Liver (tissue), 9 donors: ENCODE results near the gene PKD2. TPM values are rescaled to one million over a fixed set of nuclear protein-coding genes. Genes with fewer than 3 reads are reported as not detected.

Experiments
- DNase-seq: peaks from one replicate; pipeline ENCODE4 v3.0.0-alpha.2; 2017; ENCODE audit warnings: low spot score
- H3K27ac ChIP-seq, 2 donors: one replicate each; pipeline ENCODE4 v1.7.0; 2013; ENCODE audit warnings: inconsistent platforms in 2 of 2, low read length in 2 of 2, control low read depth in 1 of 2, low read depth in 1 of 2, mild to moderate bottlenecking in 1 of 2
- H3K27me3 ChIP-seq, 4 donors: one replicate each; pipeline versions ENCODE4 v1.6.1 to v1.7.0; 2013; ENCODE audit warnings: low read length in 3 of 4, inconsistent platforms in 1 of 4, mild to moderate bottlenecking in 1 of 4, moderate library complexity in 1 of 4; ENCODE audit not compliant: control insufficient read depth in 4 of 4, insufficient read depth in 4 of 4
- H3K36me3 ChIP-seq, 4 donors: one replicate each; pipeline versions ENCODE4 v1.6.1 to v1.7.0; 2013; ENCODE audit warnings: low read length in 3 of 4, mild to moderate bottlenecking in 3 of 4, low read depth in 1 of 4, moderate library complexity in 1 of 4; ENCODE audit not compliant: control insufficient read depth in 4 of 4, insufficient read depth in 3 of 4
- H3K4me1 ChIP-seq, 4 donors: one replicate each; pipeline versions ENCODE4 v1.6.1 to v1.7.0; 2013; ENCODE audit warnings: low read length in 3 of 4, mild to moderate bottlenecking in 3 of 4, moderate library complexity in 1 of 4; ENCODE audit not compliant: control insufficient read depth in 4 of 4, insufficient read depth in 4 of 4
- H3K4me3 ChIP-seq, 3 donors: one replicate each; pipeline versions ENCODE4 v1.6.1 to v1.7.0; 2013; ENCODE audit warnings: low read length in 3 of 3, control low read depth in 1 of 3, low read depth in 1 of 3, mild to moderate bottlenecking in 1 of 3
- H3K9ac ChIP-seq, 2 donors: one replicate each; pipeline ENCODE4 v1.7.0; 2013; ENCODE audit warnings: low read length in 2 of 2, mild to moderate bottlenecking in 2 of 2, moderate library complexity in 2 of 2, control low read depth in 1 of 2, low read depth in 1 of 2
- H3K9me3 ChIP-seq, 4 donors: one replicate each; pipeline versions ENCODE4 v1.6.1 to v1.7.0; 2013; ENCODE audit warnings: low read length in 3 of 4; ENCODE audit not compliant: control insufficient read depth in 4 of 4
- ATF3 ChIP-seq: IDR thresholded peaks from 2 replicates; pipeline ENCODE4 v1.6.1; 2016; ENCODE audit warnings: antibody characterized with exemption
- CTCF ChIP-seq: fragments of 150-350 bp; IDR thresholded peaks from 2 replicates; pipeline ENCODE4 v1.5.1; 2017; ENCODE audit warnings: improper control_type of control experiment, low read depth, low read length; ENCODE audit not compliant: missing input control
- EGR1 ChIP-seq, 2 donors: IDR thresholded peaks; 2 replicates each; pipeline ENCODE4 v1.6.1; 2016 to 2018; ENCODE audit warnings: antibody characterized with exemption in 2 of 2, low read depth in 2 of 2
- FOXA1 ChIP-seq: IDR thresholded peaks from 2 replicates; pipeline ENCODE4 v1.6.1; 2016; ENCODE audit warnings: antibody characterized with exemption
- FOXA2 ChIP-seq: IDR thresholded peaks from 2 replicates; pipeline ENCODE4 v1.6.1; 2016; ENCODE audit warnings: antibody characterized with exemption
- GABPA ChIP-seq, 2 donors: IDR thresholded peaks in 1 of 2; conservative IDR thresholded peaks in 1 of 2; 2 replicates each; pipeline ENCODE4 v1.6.1; 2016; ENCODE audit warnings: antibody characterized with exemption in 2 of 2, mild to moderate bottlenecking in 1 of 2, moderate library complexity in 1 of 2
- HNF4G ChIP-seq: IDR thresholded peaks from 2 replicates; pipeline ENCODE4 v1.6.1; 2016; ENCODE audit warnings: antibody characterized with exemption
- JUND ChIP-seq, 2 donors: IDR thresholded peaks; 2 replicates each; pipeline ENCODE4 v1.6.1; 2016; ENCODE audit warnings: antibody characterized with exemption in 2 of 2
- MAX ChIP-seq: IDR thresholded peaks from 2 replicates; pipeline ENCODE4 v1.6.1; 2016; ENCODE audit warnings: antibody characterized with exemption
- RAD21 ChIP-seq, 2 donors: IDR thresholded peaks; 2 replicates each; pipeline ENCODE4 v1.6.1; 2016; ENCODE audit warnings: antibody characterized with exemption in 2 of 2, mild to moderate bottlenecking in 2 of 2
- REST ChIP-seq: IDR thresholded peaks from 2 replicates; pipeline ENCODE4 v1.6.1; 2016; ENCODE audit warnings: antibody characterized with exemption, mild to moderate bottlenecking
- RXRA ChIP-seq, 2 donors: IDR thresholded peaks; 2 replicates each; pipeline ENCODE4 v1.6.1; 2017 to 2018; ENCODE audit warnings: antibody characterized with exemption in 2 of 2, mild to moderate bottlenecking in 1 of 2
- SP1 ChIP-seq: IDR thresholded peaks from 2 replicates; pipeline ENCODE4 v1.6.1; 2018; ENCODE audit warnings: antibody characterized with exemption, mild to moderate bottlenecking
- YY1 ChIP-seq: IDR thresholded peaks from 2 replicates; pipeline ENCODE4 v1.6.1; 2016; ENCODE audit warnings: antibody characterized with exemption, mild to moderate bottlenecking
- WGBS: extraction: QIAGEN DNeasy Blood & Tissue Kit; methylation state at CpG from one replicate; pipeline ENCODE4 v1.1.7; 2013; 5-methylcytosine and 5-hydroxymethylcytosine counted together
- polyA plus RNA-seq, 2 donors: library from polyadenylated mRNA; stranded (reverse) in 1 of 2; unstranded in 1 of 2; fragments of 200-250 nt in 1 of 2; fragments of >200 nt in 1 of 2; fragmentation: Nextera tagmentation in 1 of 2; extraction: Ambion mirVana in 1 of 2; gene quantifications; one replicate each; pipeline versions ENCODE4 v1.2.1 to v1.2.3, GENCODE V29; 2013 to 2015
- total RNA-seq, 2 donors: library from RNA; depleted of rRNA; stranded (reverse); fragments of >200 nt; gene quantifications; one replicate each; pipeline ENCODE4 v1.2.3, GENCODE V29; 2014
- donor health status: healthy.
- donor health status: healthy.
- donor health status: healthy.
- donor health status: healthy.
- donor health status: healthy.

PKD2 gene
- total and polyA plus RNA-seq, 4 donors: 1.5 to 11.4 (median 7.1) TPM

GRCh38 chr4:87982036-87982435, 25.4 kb upstream of the PKD2 start (continued):
- no peak for TF ChIP-seq REST
- TF ChIP-seq JUND (IDR thresholded peaks at IDR 0.05): no peak
- no peak for TF ChIP-seq SP1

- DNase-seq: no peak
- H3K4me1 ChIP-seq: no peaks in the 10 kb centered on the region
- H3K9me3 ChIP-seq: no peaks in the 10 kb centered on the region
- H3K9ac ChIP-seq: no peak overlapping the region
- no peaks in the 10 kb centered on the region for H3K36me3 ChIP-seq
- no peaks in the 10 kb centered on the region for H3K27me3 ChIP-seq
- WGBS: 91% methylated on average over 13 of the region's 13 CpGs
- no peak for TF ChIP-seq RAD21 (IDR thresholded peaks at IDR 0.05)
- no peak for TF ChIP-seq FOXA2
- TF ChIP-seq JUND (IDR thresholded peaks at IDR 0.05): no peak
- TF ChIP-seq FOXA1: no peak
- no peak for TF ChIP-seq GABPA (IDR thresholded peaks at IDR 0.05 in 1 of 2, conservative IDR thresholded peaks at IDR 0.05 in 1 of 2)
- no peak for TF ChIP-seq MAX
- no peak for TF ChIP-seq YY1
- no peak for TF ChIP-seq HNF4G
- no peak for TF ChIP-seq ATF3
- TF ChIP-seq RXRA (IDR thresholded peaks at IDR 0.05): no peak
- TF ChIP-seq EGR1 (IDR thresholded peaks at IDR 0.05; ENCODE audit: low read depth in 2 of 2): no peak
- TF ChIP-seq REST: no peak
- H3K4me3 ChIP-seq: no peak overlapping the region
- H3K27ac ChIP-seq: no peak overlapping the region
These were observed 24.9 kb upstream of the PKD2 start for GRCh38 chr4:87982446-87983010.

GRCh38 chr4:87983996-87984395, 23.4 kb upstream of the PKD2 start:
- Histone ChIP-seq H3K9ac (no peak overlapping the region), H3K27me3 (no peaks in the 10 kb centered on the region), H3K36me3 (no peaks in the 10 kb centered on the region), H3K4me3 (no peak overlapping the region), H3K9me3 (no peaks in the 10 kb centered on the region), H3K27ac (no peak overlapping the region), H3K4me1 (no peaks in the 10 kb centered on the region)
- 97% methylated on average over 2 of the region's 2 CpGs for WGBS
- no peak for DNase-seq
- TF ChIP-seq FOXA1 (no peak), GABPA (IDR thresholded peaks at IDR 0.05 in 1 of 2, conservative IDR thresholded peaks at IDR 0.05 in 1 of 2) (no peak), JUND (IDR thresholded peaks at IDR 0.05) (no peak), MAX (no peak), CTCF (no peak), REST (no peak)
